Measurements from ENCODE around the gene CDCA4.

CDCA4 gene

GRCh38 chr14:104984056-104984894, 36.6 kb downstream of the CDCA4 start:
- Histone ChIP-seq H4K91ac (ENCODE audit: low read length) (peak overlapping the region; percentile 80), H3K14ac (ENCODE audit: low read length in 2 of 2) (no peak overlapping the region), H4K8ac (ENCODE audit: low read length) (no peak overlapping the region), H3K4me3 (ENCODE audit: insufficient read depth in 1 of 2, low read depth in 1 of 2, low read length in 2 of 2) (no peak overlapping the region), H3K23ac (ENCODE audit: low read length in 2 of 2) (no peak overlapping the region), H2BK12ac (ENCODE audit: low read length in 2 of 2) (peak overlapping the region; percentile 18 to 57), H3K9me3 (ENCODE audit: control insufficient read depth, low read length) (no peaks in the 10 kb centered on the region), H2AFZ (ENCODE audit: low read depth, low read length) (no peak overlapping the region), H2BK15ac (ENCODE audit: low read depth, poor library complexity, severe bottlenecking) (peak overlapping the region; percentile 73), H3K79me1 (replicated peaks; ENCODE audit: low read length, poor library complexity, severe bottlenecking) (peaks cover 13% of the 10 kb centered on the region), H2BK120ac (ENCODE audit: low read depth, low read length) (no peak overlapping the region), H3K4ac (ENCODE audit: low read depth in 1 of 2, low read length in 2 of 2) (peak overlapping the region in 1 of 2 experiments; percentile 2), H3K4me2 (ENCODE audit: low read length, poor library complexity, severe bottlenecking) (no peak overlapping the region), H3K36me3 (ENCODE audit: control insufficient read depth in 1 of 2, insufficient read depth in 2 of 2, low read depth in 1 of 2, low read length in 2 of 2) (peaks cover 3 to 5% of the 10 kb centered on the region in 2 experiments), H3K4me1 (ENCODE audit: control insufficient read depth, insufficient read depth, low read depth, low read length) (peaks cover 47% of the 10 kb centered on the region), H2AK5ac (ENCODE audit: low read length, severe bottlenecking) (peak overlapping the region; percentile 74), H3K27ac (ENCODE audit: low read length, poor library complexity, severe bottlenecking) (no peak overlapping the region), H3K9ac (ENCODE audit: low read length) (no peak overlapping the region), H3K27me3 (ENCODE audit: control insufficient read depth in 1 of 2, insufficient read depth in 1 of 2, low read length in 2 of 2) (no peaks in the 10 kb centered on the region), H3K18ac (ENCODE audit: low read depth in 1 of 2, low read length in 2 of 2) (no peak overlapping the region), H2BK5ac (ENCODE audit: low read depth, low read length, poor library complexity, severe bottlenecking) (no peak overlapping the region)
- WGBS, result 91% methylated on average over 15 of the region's 15 CpGs
- DNase-seq, result no peak

GRCh38 chr14:104983231-104983721, 37.6 kb downstream of the CDCA4 start:
- no peak overlapping the region for H4K91ac ChIP-seq (ENCODE audit: low read length)
- H2BK12ac ChIP-seq (ENCODE audit: low read length in 2 of 2), result no peak overlapping the region
- no peak overlapping the region for H2AFZ ChIP-seq (ENCODE audit: low read depth, low read length)
- H3K36me3 ChIP-seq (ENCODE audit: control insufficient read depth in 1 of 2, insufficient read depth in 2 of 2, low read depth in 1 of 2, low read length in 2 of 2), result no peaks in the 10 kb centered on the region
- H2AK5ac ChIP-seq (ENCODE audit: low read length, severe bottlenecking), result no peak overlapping the region
- H3K4me3 ChIP-seq (ENCODE audit: insufficient read depth in 1 of 2, low read depth in 1 of 2, low read length in 2 of 2), result no peak overlapping the region
- H3K79me1 ChIP-seq (replicated peaks; ENCODE audit: low read length, poor library complexity, severe bottlenecking), result peaks cover 11% of the 10 kb centered on the region
- no peaks in the 10 kb centered on the region for H3K27me3 ChIP-seq (ENCODE audit: control insufficient read depth in 1 of 2, insufficient read depth in 1 of 2, low read length in 2 of 2)
- no peak overlapping the region for H2BK5ac ChIP-seq (ENCODE audit: low read depth, low read length, poor library complexity, severe bottlenecking)
- no peak for DNase-seq
- H4K8ac ChIP-seq (ENCODE audit: low read length), result no peak overlapping the region
- H3K14ac ChIP-seq (ENCODE audit: low read length in 2 of 2), result no peak overlapping the region
- peaks cover 53% of the 10 kb centered on the region for H3K4me1 ChIP-seq (ENCODE audit: control insufficient read depth, insufficient read depth, low read depth, low read length)
- H2BK15ac ChIP-seq (ENCODE audit: low read depth, poor library complexity, severe bottlenecking), result no peak overlapping the region
- no peak overlapping the region for H3K27ac ChIP-seq (ENCODE audit: low read length, poor library complexity, severe bottlenecking)
- 85% methylated on average over 12 of the region's 12 CpGs for WGBS
- no peaks in the 10 kb centered on the region for H3K9me3 ChIP-seq (ENCODE audit: control insufficient read depth, low read length)
- H3K23ac ChIP-seq (ENCODE audit: low read length in 2 of 2), result no peak overlapping the region
- no peak overlapping the region for H3K4ac ChIP-seq (ENCODE audit: low read depth in 1 of 2, low read length in 2 of 2)
- H2BK120ac ChIP-seq (ENCODE audit: low read depth, low read length), result no peak overlapping the region
- H3K4me2 ChIP-seq (ENCODE audit: low read length, poor library complexity, severe bottlenecking), result no peak overlapping the region
- no peak overlapping the region for H3K9ac ChIP-seq (ENCODE audit: low read length)
- no peak overlapping the region for H3K18ac ChIP-seq (ENCODE audit: low read depth in 1 of 2, low read length in 2 of 2)

GRCh38 chr14:104982548-104983230, 38.2 kb downstream of the CDCA4 start:
- no peaks in the 10 kb centered on the region for H3K27me3 ChIP-seq (ENCODE audit: control insufficient read depth in 1 of 2, insufficient read depth in 1 of 2, low read length in 2 of 2)
- peak overlapping the region; percentile 21 for H2BK5ac ChIP-seq (ENCODE audit: low read depth, low read length, poor library complexity, severe bottlenecking)

More at GRCh38 chr14:104982548-104983230, 38.2 kb downstream of the CDCA4 start:
- Histone ChIP-seq H3K9me3 (ENCODE audit: control insufficient read depth, low read length) (no peaks in the 10 kb centered on the region), H2BK120ac (ENCODE audit: low read depth, low read length) (no peak overlapping the region), H3K18ac (ENCODE audit: low read depth in 1 of 2, low read length in 2 of 2) (no peak overlapping the region), H3K27ac (ENCODE audit: low read length, poor library complexity, severe bottlenecking) (no peak overlapping the region), H3K4ac (ENCODE audit: low read depth in 1 of 2, low read length in 2 of 2) (no peak overlapping the region), H3K14ac (ENCODE audit: low read length in 2 of 2) (no peak overlapping the region), H3K4me2 (ENCODE audit: low read length, poor library complexity, severe bottlenecking) (no peak overlapping the region), H2BK15ac (ENCODE audit: low read depth, poor library complexity, severe bottlenecking) (no peak overlapping the region), H4K91ac (ENCODE audit: low read length) (no peak overlapping the region), H2AFZ (ENCODE audit: low read depth, low read length) (no peak overlapping the region), H3K9ac (ENCODE audit: low read length) (no peak overlapping the region), H2AK5ac (ENCODE audit: low read length, severe bottlenecking) (peak overlapping the region; percentile 36), H2BK12ac (ENCODE audit: low read length in 2 of 2) (no peak overlapping the region), H3K4me3 (ENCODE audit: insufficient read depth in 1 of 2, low read depth in 1 of 2, low read length in 2 of 2) (no peak overlapping the region), H3K36me3 (ENCODE audit: control insufficient read depth in 1 of 2, insufficient read depth in 2 of 2, low read depth in 1 of 2, low read length in 2 of 2) (no peaks in the 10 kb centered on the region), H3K23ac (ENCODE audit: low read length in 2 of 2) (no peak overlapping the region), H3K79me1 (replicated peaks; ENCODE audit: low read length, poor library complexity, severe bottlenecking) (peaks cover 11% of the 10 kb centered on the region), H3K4me1 (ENCODE audit: control insufficient read depth, insufficient read depth, low read depth, low read length) (peaks cover 56% of the 10 kb centered on the region), H4K8ac (ENCODE audit: low read length) (no peak overlapping the region)
- 94% methylated on average over 10 of the region's 10 CpGs for WGBS
- DNase-seq, result no peak

Measured in mesenchymal stem cell (in vitro differentiated cells and primary cell).